GM19023 (cell line): Measurements from ENCODE around the gene AASS.

Experiments used
- ATAC-seq: cut with Tn5 transposase; IDR thresholded peaks from one replicate; pipeline ENCODE4 v1.9.1; 2021; ENCODE audit warnings: mild to moderate bottlenecking, moderate library complexity; ENCODE audit not compliant: unreplicated experiment

The AASS gene

GRCh38 chr7:122046402-122046801 is 97.6 kb downstream of the AASS start:
- no peak for ATAC-seq

- no peak for ATAC-seq
Measured at GRCh38 chr7:122040147-122040546, 103.9 kb downstream of the AASS start.

- ATAC-seq = no peak
Measured at GRCh38 chr7:122038904-122039303, 105.1 kb downstream of the AASS start.

- ATAC-seq = no peak
Measured at GRCh38 chr7:122038134-122038533, 105.9 kb downstream of the AASS start.

GRCh38 chr7:122035876-122036275 is 108.2 kb downstream of the AASS start:
- no peak for ATAC-seq

GRCh38 chr7:122033641-122034040 is 110.4 kb downstream of the AASS start:
- ATAC-seq = no peak

GRCh38 chr7:122027058-122027457 is 117.0 kb downstream of the AASS start:
- no peak for ATAC-seq
